ENCODE measurements around the gene TBX10.
A peak's percentile ranks its signal among the peaks of the same experiment; 100 is the strongest.
"Not testable (repeated sequence)": the region's sequence is repeated elsewhere in the genome, so short reads cannot be mapped to it uniquely, and the experiment has no call there.

Gene TBX10

DNA sequence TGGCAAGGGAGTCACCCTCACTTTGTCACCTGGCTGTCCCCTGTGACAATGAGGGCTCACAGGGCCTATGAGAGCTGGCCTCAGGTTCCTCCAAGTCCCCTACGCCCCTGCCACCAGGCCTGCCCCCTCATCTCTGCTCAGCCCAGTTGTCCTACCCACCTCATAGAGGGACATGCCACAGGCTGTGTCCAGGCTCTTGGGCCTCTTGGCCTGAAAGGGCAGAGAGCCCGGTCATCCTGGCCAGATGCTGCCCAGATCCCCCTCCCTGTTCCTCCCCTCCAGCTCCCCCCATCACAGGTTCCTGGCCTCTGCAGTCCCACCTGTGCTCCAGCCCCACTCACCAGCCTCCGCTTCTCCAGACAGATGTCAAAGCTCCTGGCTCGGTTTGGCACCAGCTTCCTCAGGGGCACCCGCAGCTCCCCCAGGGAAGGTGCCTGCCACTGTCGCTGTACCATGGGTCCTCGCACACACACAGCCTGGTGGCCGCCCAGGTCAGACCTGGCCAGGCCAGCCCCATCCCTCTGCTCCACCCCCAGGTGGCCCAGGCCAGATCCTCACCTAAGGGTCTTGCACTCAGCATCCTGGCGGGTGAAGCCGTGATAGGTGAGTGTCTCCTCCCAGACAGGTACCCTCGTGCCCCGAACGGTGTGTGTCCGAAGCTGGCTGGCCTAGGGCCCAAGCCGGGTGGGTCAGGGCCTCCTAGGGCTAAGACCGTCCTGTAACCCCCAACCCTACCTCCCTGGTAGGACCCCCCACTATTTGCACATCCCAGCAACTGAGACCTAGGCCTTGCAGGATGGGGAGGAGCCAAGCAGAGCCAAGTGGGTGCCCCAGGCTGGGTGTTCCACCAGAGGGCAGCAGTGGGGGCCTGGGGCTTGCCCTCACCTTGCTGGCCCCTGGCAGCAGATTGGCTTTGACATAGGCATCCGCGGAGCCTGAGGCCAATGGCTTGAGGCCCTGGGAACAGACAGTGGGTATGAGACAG lies 24.5 kb downstream of the TBX10 start:
- DNase-seq = no peak

DNA sequence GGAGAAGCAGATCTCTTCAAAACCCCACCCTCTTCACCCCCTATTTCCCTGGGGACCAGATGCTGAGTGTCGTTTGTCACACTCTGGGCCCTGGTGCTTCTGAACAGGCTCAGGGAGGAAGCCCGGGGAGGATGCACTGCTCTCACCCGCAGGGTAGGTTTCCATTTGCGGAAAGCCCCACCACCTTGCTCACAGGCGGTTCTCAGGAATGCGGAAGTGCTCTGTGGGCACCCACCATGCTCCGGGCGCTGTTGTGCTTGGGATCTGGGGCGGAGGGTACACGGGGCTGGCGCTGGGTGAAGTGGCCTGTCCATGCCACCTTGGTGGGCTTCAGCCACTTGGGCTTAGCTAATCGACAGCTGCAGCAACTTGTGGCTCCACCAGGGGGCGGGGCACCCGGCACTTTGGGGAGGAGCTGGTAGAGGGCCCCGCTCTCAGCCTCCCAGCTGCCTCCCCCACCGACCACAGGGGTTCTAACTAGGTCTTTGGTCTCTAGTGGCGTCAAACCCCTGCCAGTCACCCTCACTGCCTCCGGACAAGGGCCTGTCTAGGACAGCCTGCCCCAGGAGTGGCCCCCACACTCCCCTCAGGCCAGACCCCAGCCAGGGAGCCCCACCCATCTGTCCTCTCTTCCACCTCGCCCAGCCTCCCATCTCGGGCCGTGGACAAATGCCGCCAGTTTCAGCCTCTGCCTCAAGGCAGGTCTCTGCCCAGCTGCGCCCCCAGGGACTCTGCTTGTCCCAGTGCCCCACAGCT lies 25.4 kb downstream of the TBX10 start:
- DNase-seq = no peak

DNA sequence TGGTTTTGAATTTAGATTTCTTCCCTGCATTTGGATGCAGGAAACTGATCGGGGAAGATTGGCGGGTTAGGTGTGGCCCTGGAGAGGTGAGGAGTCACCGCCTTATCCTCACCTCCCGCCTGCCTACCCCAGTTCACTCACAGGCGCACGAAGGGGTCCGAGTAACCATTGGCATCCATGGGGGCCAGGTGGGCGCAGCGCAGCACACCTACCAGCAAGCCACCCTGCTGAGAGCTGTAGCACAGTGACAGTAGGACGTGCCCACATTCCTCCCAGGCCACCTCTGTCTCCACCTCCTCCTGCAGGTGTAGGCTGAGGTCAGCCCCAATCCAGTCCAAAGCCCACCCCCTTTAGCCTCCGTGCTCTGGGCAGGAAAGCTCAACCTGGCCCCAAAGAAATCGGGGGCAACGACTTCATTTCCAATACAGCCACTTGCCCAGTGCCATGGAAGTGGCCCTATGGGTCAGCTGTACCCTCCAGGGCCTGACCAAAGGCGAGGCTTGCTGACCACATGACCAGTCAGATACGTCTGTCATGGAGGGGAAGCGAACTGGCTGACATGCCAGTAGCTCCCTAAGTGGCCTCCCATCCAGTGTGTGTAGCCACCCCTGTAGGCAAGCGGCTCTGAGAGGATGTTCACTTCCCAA lies 26.1 kb downstream of the TBX10 start:
- no peak for DNase-seq

DNA sequence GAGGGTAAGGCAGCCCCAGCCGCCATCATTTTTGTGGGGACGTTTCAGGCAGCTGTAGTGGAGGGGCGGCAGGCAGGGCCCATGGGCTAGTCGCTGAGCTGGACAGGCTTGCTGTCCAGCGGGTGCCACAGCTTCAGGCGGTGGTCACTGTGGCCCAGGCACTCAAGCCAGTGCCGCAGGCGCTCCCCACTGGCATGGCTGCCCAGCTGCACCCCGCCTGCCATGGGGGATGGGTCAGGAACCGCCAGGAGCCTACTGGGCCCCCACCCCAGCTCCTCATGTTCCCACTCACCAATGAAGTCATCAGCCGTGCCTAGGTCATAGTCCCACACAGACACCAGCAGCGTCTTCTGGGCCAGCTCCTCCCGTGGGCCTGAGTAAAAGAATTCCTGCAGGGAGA lies 26.8 kb downstream of the TBX10 start:
- no peak for DNase-seq

DNA sequence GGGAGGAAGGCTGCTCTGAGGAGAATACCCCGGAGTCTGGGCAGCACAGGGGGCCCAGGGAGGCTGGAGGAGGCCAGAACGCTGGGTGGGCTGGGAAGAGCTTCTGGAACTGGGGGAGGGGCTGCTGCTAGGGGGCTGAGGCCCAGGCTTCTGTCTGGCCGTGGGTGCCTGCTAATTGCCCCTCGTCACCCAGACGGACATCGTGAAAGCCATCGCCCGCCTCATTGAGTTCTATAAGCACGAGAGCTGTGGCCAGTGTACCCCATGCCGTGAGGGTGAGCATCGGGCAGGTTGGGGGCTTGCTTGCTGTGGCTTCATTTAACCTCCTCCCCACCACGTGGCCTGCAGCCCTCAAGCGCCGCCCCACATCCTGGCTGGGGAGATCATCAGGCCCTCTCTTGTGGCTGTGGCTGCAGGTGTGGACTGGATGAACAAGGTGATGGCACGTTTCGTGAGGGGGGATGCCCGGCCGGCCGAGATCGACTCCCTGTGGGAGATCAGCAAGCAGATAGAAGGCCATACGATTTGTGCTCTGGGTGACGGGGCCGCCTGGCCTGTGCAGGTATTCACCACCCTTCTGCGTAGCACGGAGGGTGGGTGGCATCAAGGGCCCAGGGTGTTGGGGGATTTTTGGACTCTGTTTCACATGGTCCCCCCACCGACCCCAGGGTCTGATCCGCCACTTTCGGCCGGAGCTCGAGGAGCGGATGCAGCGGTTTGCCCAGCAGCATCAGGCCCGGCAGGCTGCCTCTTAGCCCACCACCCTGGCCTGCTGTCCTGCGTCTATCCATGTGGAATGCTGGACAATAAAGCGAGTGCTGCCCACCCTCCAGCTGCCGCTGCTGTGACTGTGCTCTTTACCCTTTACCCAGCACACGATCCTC lies 27.6 kb downstream of the TBX10 start:
- DNase-seq = no peak

DNA sequence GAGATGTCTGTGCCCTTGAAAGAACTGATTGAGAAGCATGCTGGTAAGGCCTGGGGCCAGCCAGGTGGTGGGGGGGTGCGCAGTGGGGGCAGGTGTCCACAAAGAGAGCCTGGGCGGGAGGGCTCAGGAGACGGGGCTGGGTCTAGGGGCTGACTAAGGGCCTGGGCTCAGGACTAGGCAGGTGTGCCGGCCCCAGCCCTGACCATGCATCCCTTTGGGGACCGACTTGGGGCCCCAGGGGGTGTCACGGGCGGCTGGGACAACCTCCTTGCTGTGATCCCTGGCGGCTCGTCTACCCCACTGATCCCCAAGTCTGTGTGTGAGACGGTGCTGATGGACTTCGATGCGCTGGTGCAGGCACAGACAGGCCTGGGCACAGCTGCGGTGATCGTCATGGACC lies 28.4 kb downstream of the TBX10 start:
- DNase-seq = no peak

DNA sequence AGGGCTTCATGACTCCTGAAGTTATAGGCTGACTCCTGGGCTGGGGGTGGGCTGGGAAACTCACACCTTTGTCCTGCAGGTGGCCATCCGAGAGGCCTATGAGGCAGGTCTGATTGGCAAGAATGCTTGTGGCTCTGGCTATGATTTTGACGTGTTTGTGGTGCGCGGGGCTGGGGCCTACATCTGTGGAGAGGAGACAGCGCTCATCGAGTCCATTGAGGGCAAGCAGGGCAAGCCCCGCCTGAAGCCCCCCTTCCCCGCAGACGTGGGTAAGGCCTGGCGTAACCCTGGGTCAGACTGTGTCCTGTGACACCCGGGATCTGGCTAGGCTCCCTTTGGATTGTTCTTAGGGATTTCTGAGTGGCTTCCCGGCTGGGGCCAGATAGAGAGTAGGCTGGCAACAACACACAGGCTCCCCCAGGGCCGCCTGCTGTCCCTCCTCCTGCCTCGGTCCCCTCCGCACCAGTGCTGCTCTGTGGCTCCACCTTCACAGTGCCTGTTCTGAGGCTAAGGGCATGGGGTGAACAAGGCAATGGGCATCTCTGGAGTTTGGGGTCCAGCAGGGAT lies 29.2 kb downstream of the TBX10 start:
- DNase-seq = no peak

DNA sequence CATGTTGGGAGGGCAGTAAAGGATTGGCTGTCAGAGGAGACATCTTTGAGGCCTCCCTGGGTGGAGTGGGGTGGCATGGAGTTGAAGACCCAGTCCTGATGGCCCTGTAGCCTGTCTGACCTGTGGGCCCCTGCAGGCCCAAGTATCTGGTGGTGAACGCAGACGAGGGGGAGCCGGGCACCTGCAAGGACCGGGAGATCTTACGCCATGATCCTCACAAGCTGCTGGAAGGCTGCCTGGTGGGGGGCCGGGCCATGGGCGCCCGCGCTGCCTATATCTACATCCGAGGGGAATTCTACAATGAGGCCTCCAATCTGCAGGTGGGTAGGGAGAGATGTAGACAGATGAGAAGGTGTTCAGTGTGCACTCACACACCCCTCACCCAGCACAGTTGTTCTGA lies 30.2 kb downstream of the TBX10 start:
- no peak for DNase-seq

DNA sequence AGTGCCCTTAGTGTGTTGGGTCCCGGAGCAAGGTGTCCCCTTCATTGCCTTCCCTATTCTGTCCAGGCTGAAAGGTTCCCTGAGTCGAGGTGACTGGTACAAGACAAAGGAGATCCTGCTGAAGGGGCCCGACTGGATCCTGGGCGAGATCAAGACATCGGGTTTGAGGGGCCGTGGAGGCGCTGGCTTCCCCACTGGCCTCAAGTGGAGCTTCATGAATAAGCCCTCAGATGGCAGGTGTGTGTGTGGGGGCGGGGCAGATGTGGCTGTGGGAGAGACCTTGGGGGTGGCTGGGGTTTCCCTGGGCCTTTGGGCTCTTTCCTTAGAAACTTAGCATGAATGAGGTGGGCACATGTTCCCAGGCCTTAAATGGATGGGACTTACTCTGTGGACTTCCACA lies 31.1 kb downstream of the TBX10 start:
- DNase-seq = no peak

DNA sequence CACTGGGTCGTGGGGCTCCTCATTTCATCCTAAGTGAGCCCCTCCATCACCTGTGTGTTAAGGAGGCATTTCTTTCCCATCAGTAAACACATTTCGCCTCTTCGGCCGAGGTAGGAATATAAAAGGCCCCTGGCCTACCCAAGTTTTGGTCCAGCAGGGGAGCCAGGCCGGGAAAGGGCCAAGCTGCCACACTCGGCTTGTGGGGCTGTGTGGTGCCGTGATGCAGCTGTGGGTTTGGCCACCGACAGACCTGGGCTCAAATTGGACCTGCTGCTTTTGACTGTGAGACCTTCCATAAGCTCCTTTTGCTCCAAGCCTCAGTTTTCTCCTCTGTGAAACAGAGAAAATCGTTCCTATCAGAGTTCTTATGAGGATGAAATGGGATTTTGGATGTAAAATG lies 32.1 kb downstream of the TBX10 start:
- no peak for DNase-seq

DNA sequence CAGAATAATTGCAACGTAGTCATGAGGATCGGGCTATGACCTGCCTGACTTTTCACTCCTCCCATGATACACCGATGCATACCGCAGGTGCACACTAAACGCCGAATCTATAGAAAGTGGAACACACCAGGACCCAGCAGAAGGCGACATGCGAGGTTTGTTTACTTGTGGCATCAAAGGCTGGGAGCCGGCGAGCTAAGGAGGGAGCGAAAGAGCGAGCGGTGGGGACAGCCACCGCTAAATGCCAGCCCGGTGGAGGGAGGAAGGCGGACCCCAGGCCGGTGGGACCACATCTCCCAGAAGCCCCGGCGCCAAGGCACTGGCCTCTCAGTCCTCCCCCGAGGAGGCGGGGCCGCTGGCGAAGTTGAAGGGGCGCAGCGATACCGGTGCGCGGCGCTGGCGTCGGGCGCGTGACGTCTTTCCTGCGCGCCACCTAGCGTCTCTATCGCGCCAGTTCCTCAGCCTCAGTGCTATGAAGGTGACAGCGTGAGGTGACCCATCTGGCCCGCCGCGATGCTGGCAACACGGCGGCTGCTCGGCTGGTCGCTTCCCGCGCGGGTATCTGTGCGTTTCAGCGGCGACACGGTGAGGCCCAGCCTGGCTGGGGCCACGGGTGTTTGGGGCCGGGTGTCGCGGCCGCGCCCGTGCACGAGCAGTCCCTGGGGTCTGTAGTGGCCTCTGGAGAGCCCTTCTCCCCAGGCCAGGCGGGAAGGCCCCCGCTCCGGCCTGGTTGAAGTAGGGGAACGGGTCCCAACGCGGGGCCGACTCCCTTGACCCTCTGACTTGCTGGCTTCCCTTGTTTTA lies 32.9 kb downstream of the TBX10 start, which contains the start of gene NDUFV1:
Gene NDUFV1 (plus strand): TSS at position 445 of the 804 bp plus-strand sequence. CDS start 69 bp downstream, at position 514.
- DNase-seq = peak; percentile 95

DNA sequence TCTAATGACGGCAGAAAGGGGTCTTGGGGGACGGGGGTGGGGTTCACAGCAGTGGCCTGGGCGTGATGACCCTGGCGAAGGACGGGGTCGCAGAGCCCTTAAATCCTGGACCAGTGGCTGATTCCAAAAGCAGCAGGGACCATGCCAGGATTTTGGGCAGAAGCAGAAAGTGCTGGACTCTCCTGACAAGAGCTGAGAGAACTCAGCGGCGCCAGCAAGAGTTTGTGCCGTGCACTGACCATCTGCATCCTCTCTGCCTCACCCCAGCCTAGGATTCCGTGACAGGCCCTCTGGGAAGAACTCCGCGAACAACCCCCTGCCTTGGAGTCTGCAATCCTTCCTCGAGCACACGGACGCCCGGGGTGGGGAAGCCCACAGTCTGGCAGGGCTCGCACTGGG lies 33.5 kb downstream of the TBX10 start:
- no peak for DNase-seq

DNA sequence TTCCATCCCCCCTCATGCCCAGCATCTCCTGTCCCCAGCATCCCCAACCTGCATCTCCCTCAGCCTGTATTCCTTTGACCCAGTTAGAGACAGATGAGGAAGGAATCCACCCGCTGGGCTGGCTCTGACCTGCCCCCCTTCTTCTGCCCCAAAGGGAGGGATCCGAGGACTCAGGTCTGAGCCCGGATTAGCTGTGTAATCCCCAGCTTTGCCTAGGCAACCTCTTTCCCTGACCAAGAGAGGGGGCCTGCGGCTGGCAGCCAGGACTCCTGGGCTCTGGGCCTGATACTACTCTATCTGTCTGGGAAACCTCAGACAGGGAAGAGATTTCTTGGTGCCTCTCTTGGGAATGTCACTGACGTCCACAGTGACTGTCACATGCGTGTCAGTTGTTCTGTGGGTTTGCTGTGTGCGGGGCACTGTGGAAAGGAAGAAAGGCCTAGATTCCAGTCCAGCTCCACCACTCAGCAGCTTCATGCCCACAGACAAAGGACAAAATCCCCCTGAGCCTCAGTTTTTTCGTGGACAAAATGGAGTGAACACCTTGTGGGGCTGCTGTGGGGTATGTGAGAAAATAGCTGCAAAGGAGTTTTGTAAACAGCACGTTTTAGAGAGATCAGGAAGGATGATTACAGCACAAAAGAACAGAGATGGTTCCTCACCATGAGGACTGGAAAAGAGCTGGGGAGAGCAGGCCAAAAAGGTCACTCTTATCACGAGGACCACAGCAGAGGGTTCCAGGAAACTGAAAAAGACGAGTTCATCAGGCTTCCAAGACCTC lies 34.1 kb downstream of the TBX10 start:
- DNase-seq = no peak

DNA sequence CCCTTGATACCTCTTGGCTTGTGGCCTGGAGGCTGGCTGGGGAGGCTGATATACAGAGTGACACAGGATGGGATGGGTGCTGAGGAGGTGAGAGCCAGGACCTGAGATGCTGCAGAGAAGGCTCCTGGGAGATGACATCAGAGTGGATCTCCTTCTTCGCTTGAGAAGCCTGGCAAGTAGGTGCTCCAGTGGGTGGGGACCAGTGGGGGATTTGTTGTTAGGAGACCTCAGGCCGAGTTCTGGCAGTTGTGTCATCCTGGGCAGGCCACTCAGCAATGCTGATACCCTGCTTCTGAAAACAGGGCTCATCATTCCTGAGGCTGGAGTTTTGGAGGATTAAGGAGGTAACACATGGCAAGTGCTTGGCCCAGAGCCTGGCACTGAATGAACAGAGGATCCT lies 34.7 kb downstream of the TBX10 start:
- DNase-seq = no peak

DNA sequence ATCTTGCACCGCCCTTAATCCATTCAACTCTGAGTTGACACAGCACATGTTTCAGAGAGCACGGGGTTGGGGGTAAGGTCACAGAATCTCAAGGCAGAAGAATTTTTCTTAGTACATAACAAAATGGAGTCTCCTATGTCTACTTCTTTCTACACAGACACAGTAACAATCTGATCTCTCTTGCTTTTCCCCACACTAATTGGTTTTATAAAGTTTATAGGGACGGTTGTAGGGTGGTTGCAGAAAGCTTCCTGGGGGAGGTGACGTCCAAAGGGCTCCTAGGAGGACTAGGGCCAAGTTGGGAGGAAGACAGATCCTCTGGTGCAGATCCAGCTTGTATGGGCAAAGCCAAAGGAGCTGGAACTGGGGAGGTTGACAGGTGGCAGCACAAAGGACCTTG lies 35.4 kb downstream of the TBX10 start:
- DNase-seq = not testable (repeated sequence)

DNA sequence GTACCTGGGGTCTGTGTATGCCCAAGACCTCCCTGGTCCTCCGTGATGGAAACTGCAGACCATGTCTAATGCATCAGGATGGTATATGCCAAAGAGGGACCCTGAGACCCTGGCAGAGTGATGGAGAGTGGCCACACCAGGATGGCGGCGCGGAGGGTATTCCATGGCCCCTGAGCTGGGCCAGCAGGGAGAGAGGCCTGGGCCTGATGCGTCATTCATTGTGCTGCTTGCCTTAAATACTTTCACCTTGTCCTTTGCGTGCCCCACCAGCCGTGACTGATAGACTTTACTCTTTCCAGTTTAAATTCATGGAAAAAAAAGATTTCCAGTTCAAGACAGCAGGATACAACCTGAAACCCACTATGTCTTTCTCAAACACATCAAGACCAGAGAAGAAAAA lies 38.5 kb downstream of the TBX10 start:
- DNase-seq = no peak

DNA sequence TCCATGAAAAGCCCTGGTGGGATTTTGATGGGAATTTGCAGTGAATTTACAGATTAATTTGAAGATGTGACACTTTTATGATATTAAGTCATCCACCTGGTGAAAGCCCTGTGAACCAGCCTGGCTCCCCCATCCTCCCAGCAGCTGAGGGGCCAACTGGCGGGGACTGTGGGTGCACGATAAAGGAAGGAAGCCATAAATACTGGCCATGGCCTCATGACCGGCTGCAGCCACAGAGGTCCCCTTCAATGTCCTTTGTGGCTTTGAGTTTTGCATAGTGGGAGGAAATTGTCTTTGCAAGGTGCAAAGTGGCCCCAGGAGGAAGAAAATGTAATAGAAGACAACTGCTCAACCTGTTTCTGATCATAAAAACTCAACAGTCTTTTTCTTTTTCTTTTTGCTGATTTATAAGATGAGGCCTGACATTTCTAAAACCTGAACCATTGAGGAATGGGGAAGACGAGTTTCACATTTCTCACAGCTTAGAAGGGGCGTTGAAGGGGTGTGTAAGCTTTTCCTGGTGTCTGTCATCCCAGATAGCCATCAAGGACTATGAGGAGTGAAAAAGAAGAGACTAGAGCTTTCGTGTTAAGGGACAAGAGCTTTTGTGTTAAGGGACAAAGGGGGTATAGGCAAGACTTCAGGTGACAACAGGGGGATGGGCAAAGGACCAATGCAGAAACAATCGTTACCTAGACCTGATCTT lies 39.1 kb downstream of the TBX10 start:
- no peak for DNase-seq

DNA sequence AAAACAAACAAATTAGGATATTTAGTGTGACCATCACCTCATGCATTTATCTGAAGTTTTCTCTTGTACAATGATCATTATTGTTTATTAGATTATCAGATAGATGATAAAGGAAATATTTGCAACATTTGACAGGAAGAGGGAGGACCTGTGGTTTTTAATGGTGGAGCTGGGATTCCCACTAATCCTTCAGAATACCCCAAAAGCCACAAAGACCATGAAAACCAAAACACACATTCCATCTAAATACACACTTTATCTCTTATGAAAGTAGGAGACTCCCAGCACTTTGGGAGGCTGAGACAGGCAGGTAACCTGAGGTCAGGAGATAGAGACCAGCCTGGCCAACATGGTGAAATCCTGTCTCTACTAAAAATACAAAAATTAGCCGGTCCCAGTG lies 40.4 kb downstream of the TBX10 start:
- no peak for DNase-seq

DNA sequence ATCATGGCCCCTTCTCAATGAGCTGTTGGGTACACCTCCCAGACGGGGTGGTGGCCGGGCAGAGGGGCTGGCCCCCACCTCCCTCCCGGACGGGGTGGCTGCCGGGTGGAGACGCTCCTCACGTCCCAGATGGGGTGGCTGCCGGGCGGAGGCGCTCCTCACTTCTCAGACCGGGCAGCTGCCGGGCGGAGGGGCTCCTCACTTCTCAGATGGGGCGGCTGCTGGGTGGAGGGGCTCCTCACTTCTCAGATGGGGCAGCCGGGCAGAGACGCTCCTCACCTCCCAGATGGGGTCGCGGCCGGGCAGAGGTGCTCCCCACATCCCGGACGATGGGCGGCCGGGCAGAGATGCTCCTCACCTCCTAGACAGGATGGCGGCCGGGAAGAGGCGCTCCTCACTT lies 41.6 kb downstream of the TBX10 start:
- DNase-seq = not testable (repeated sequence)

DNA sequence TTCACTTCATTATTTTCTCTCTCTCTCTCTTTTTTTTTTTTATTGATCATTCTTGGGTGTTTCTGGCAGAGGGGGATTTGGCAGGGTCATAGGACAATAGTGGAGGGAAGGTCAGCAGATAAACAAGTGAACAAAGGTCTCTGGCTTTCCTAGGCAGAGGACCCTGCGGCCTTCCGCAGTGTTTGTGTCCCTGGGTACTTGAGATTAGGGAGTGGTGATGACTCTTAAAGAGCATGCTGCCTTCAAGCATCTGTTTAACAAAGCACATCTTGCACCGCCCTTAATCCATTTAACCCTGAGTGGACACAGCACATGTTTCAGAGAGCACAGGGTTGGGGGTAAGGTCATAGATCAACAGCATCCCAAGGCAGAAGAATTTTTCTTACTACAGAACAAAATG lies 42.1 kb downstream of the TBX10 start:
- DNase-seq = not testable (repeated sequence)

Measured in NCI-H1436 (cell line).